ENCODE results near the gene RALGPS2. TPM values are rescaled to one million over a fixed set of nuclear protein-coding genes. Genes with fewer than 3 reads are reported as not detected.

The RALGPS2 gene
- total RNA-seq, 1 experiment from 2014 or later = 41.5 TPM

- Histone ChIP-seq H3K36me3 (no peaks in the 10 kb centered on the region), H3K4me1 (no peaks in the 10 kb centered on the region), H3K27ac (no peak overlapping the region), H3K9me3 (replicated peaks) (no peaks in the 10 kb centered on the region), H3K27me3 (no peaks in the 10 kb centered on the region), H3K4me3 (no peak overlapping the region)
- no peak for DNase-seq
These were observed 241.3 kb downstream of the RALGPS2 start for GRCh38 chr1:178966312-178966711.

GRCh38 chr1:178969226-178969987 is 244.4 kb downstream of the RALGPS2 start:
- no peaks in the 10 kb centered on the region for H3K27me3 ChIP-seq
- no peaks in the 10 kb centered on the region for H3K36me3 ChIP-seq
- peaks cover 12% of the 10 kb centered on the region; the same call in 1 of the 2 replicates for H3K4me1 ChIP-seq
- H3K4me3 ChIP-seq = no peak overlapping the region
- no peaks in the 10 kb centered on the region for H3K9me3 ChIP-seq (replicated peaks)
- H3K27ac ChIP-seq = no peak overlapping the region
- no peak for DNase-seq

GRCh38 chr1:178970184-178970583 is 245.1 kb downstream of the RALGPS2 start:
- Histone ChIP-seq H3K27ac (no peak overlapping the region), H3K9me3 (replicated peaks) (no peaks in the 10 kb centered on the region), H3K4me3 (no peak overlapping the region), H3K4me1 (peaks cover 12% of the 10 kb centered on the region; the same call in 1 of the 2 replicates), H3K27me3 (no peaks in the 10 kb centered on the region), H3K36me3 (no peaks in the 10 kb centered on the region)
- DNase-seq = no peak

Other genes starting within 250 kb of the RALGPS2 start
- not detected in 2 replicates for gene CLEC20A, start 228.3 kb upstream of the RALGPS2 start, total RNA-seq (2014; rRNA removed; shearing (Covaris generic))
- gene TEX35, start 212.1 kb upstream of the RALGPS2 start, total RNA-seq (2014; rRNA removed; shearing (Covaris generic)) = not detected in 2 replicates
- 1.2 and 2.0 TPM in 2 replicates for gene ANGPTL1, start 145.8 kb downstream of the RALGPS2 start, total RNA-seq (2014; rRNA removed; shearing (Covaris generic))

Data from SJCRH30 (cell line).